H1 (cell line): ENCODE data around the gene TGFB2. TPM values are rescaled to one million over a fixed set of nuclear protein-coding genes. Genes with fewer than 3 reads are reported as not detected.

Experiments
- EGR1 ChIP-seq: IDR thresholded peaks from 2 replicates; pipeline ENCODE4 v1.6.1; 2011; ENCODE audit warnings: low read depth, low read length, borderline replicate concordance
- KDM4A ChIP-seq: IDR thresholded peaks from one replicate; pipeline ENCODE4 v1.7.1; 2012; ENCODE audit warnings: low read depth, mild to moderate bottlenecking, moderate library complexity, low read length, inconsistent platforms; ENCODE audit not compliant: severe bottlenecking
- RXRA ChIP-seq: IDR thresholded peaks from 2 replicates; pipeline ENCODE4 v1.6.1; 2011; ENCODE audit warnings: low read depth, mild to moderate bottlenecking, low read length, moderate library complexity; ENCODE audit not compliant: insufficient read depth
- polyA plus RNA-seq, 7 experiments: library from polyadenylated mRNA; depleted of rRNA in 3 of 7; stranded (reverse) in 5 of 7; unstranded in 2 of 7; fragments of >200 nt in 5 of 7; fragments of 200-250 nt in 2 of 7; gene quantifications; 1 replicate in 5 of 7; 2 replicates in 1 of 7; 4 replicates in 1 of 7; pipeline versions ENCODE4 v1.2.1 to v1.2.3, GENCODE V29; 2011 to 2013; ENCODE audit warnings: missing spikeins in 2 of 7, mixed read lengths in 2 of 7
- total RNA-seq: library from RNA; stranded (reverse); fragmentation: NEBNext Ultra II Directional; extraction: Animal tissue kit (Norgen Biotek cat#: 25700); gene quantifications from 2 replicates; pipeline ENCODE4 v1.2.1, GENCODE V29; 2021

The TGFB2 gene
- total and polyA plus RNA-seq, 2 of the 8 experiments (the other 6 are each of a cell fraction or from before 2014, with no cell fraction given) = 0.26 to 0.84 TPM

DNA sequence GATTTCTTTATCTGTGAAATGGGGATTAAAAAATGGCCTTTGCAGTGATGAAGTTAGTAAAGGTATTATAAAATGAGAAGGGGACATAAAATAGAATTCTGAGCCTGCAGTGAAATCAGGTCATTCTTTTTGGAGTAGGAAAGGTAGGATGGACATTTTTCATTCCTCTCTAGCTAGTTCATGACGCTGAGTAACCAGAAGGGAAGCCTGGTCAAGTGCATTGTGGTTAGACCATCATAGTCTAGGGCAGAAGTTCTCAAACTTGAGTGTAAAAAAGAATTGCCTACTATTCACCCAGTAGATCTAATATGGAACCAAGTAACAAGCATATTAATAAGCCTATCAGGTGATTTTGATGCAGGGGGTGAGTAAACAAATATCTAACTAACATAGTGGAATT lies 50.8 kb downstream of the TGFB2 start (continued):
- TF ChIP-seq EGR1 (no peak), KDM4A (no peak), RXRA (no peak)
